Pancreas (tissue), 10 donors: ENCODE results near the gene MDP1. TPM values are rescaled to one million over a fixed set of nuclear protein-coding genes. Genes with fewer than 3 reads are reported as not detected.
"Not testable (repeated sequence)": the region's sequence is repeated elsewhere in the genome, so short reads cannot be mapped to it uniquely, and the experiment has no call there.

Experiments used
- ATAC-seq, 4 donors: fragments of 200-7000 bp; cut with Tn5 transposase; one replicate each; pipeline versions ENCODE4 v1.8.0 to v1.9.1; 2020; ENCODE audit warnings: mild to moderate bottlenecking in 4 of 4, moderate library complexity in 4 of 4
- DNase-seq, 6 donors: peaks; one replicate each; pipeline ENCODE4 v3.0.0-alpha.2; 2020
- FAIRE-seq: peaks from 2 replicates; lab custom pipeline; 2012; peaks lifted over from hg19 to GRCh38; lab: Jason Lieb, UNC
- H3K27ac ChIP-seq, 4 donors: fragments of 200-600 bp; sonication (generic); 1 replicate in 3 of 4; 2 replicates in 1 of 4; pipeline versions ENCODE4 v1.5.0 to v1.8.0; 2020
- H3K27me3 ChIP-seq, 4 donors: fragments of 200-600 bp; one replicate each; pipeline ENCODE4 v1.8.0; 2021
- H3K36me3 ChIP-seq, 3 donors: fragments of 200-600 bp; sonication (generic) in 1 of 3; one replicate each; pipeline versions ENCODE4 v1.5.0 to v1.8.0; 2020 to 2021
- H3K4me1 ChIP-seq, 3 donors: fragments of 200-600 bp; one replicate each; pipeline ENCODE4 v1.8.0; 2021
- H3K4me3 ChIP-seq, 4 donors: fragments of 200-600 bp; sonication (generic) in 2 of 4; one replicate each; pipeline versions ENCODE4 v1.5.0 to v1.8.0; 2020 to 2021
- H3K9me3 ChIP-seq, 4 donors: fragments of 200-600 bp; one replicate each; pipeline ENCODE4 v1.8.0; 2021
- WGBS, 2 donors: extraction: QIAGEN DNeasy Blood & Tissue Kit; methylation state at CpG; one replicate each; pipeline ENCODE4 v1.1.7; 2013; 5-methylcytosine and 5-hydroxymethylcytosine counted together
- intact Hi-C, 3 donors: fragments of 100-400 bp; cut with DNase I; formaldehyde crosslinking; loops; one replicate each; pipeline versions ENCODE4 v1.11.1 to v1.14.2; 2022
- polyA plus RNA-seq, 2 donors: library from polyadenylated mRNA; stranded (reverse); fragments of 200-250 nt; gene quantifications; one replicate each; pipeline ENCODE4 v1.2.3, GENCODE V29; 2013
- total RNA-seq, 6 donors: library from RNA; stranded (reverse); fragmentation: NEBNext Ultra II Directional in 4 of 6; extraction: Animal tissue kit (Norgen Biotek cat#: 25700) in 4 of 6; gene quantifications; one replicate each; pipeline versions ENCODE4 v1.2.1 to v1.2.4, GENCODE V29; 2021 to 2023
- TF ChIP-seq, protein P1 (sequence below), 4 donors: fragments of 200-600 bp; sonication (generic) in 3 of 4; IDR thresholded peaks; one replicate each; pipeline versions ENCODE4 v1.5.0 to v1.8.0; 2021; ENCODE audit warnings: antibody characterized with exemption in 4 of 4
- donor health status: healthy with polysubstance abuse.
- donor health status: DM: no; HTN: no; CAD: no; lungs with moderate emphysema.
- donor health status: DM: no; HTN: no; CAD: no.
- donor health status: control.
- donor health status: control.
- donor health status: Bipolar disorder and iron deficiency.
- donor health status: DM: yes; HTN: yes; CAD: no.
- donor health status: DM: no; HTN: no; CAD: no.
- donor health status: DM: no; HTN: no; CAD: no.
- donor health status: DM: yes; HTN: yes; CAD: no.

The MDP1 gene
- total and polyA plus RNA-seq, 8 donors = 7.8 to 31.7 (median 10.3) TPM

- H3K36me3 ChIP-seq = no peaks in the 10 kb centered on the region
- DNase-seq (no peak), FAIRE-seq (no peak), ATAC-seq (no peak)
- no peaks in the 10 kb centered on the region for H3K9me3 ChIP-seq
- WGBS, 2 donors = 56 to 65% methylated on average over 7 of the region's 7 CpGs
- TF ChIP-seq, protein P1, sequence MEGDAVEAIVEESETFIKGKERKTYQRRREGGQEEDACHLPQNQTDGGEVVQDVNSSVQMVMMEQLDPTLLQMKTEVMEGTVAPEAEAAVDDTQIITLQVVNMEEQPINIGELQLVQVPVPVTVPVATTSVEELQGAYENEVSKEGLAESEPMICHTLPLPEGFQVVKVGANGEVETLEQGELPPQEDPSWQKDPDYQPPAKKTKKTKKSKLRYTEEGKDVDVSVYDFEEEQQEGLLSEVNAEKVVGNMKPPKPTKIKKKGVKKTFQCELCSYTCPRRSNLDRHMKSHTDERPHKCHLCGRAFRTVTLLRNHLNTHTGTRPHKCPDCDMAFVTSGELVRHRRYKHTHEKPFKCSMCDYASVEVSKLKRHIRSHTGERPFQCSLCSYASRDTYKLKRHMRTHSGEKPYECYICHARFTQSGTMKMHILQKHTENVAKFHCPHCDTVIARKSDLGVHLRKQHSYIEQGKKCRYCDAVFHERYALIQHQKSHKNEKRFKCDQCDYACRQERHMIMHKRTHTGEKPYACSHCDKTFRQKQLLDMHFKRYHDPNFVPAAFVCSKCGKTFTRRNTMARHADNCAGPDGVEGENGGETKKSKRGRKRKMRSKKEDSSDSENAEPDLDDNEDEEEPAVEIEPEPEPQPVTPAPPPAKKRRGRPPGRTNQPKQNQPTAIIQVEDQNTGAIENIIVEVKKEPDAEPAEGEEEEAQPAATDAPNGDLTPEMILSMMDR (IDR thresholded peaks at IDR 0.05) = no peak
- H3K27ac ChIP-seq = no peak overlapping the region
- no peaks in the 10 kb centered on the region for H3K27me3 ChIP-seq
- intact Hi-C loops = loop anchor here in 2 of 3 donors (5.0 kb wide), 2 partner anchors 35 to 50 kb away; partner anchors contain the start of genes DHRS1 (in 1 of the 2) and NOP9 (in 1 of the 2)
- H3K4me1 ChIP-seq = no peaks in the 10 kb centered on the region
- no peak overlapping the region for H3K4me3 ChIP-seq
Measured at GRCh38 chr14:24247422-24247821, 31.6 kb upstream of the MDP1 start.

- WGBS, 2 donors = 74 to 89% methylated on average over 3 of the region's 3 CpGs
- intact Hi-C loops = loop anchor here in 2 of 3 donors (5.0 kb wide), 2 partner anchors 36 to 51 kb away; partner anchors contain the start of genes DHRS1 (in 1 of the 2) and NOP9 (in 1 of the 2)
- DNase-seq (peak in 1 of 6 donors; percentile 7), ATAC-seq (no peak), FAIRE-seq (no peak)
- Histone ChIP-seq H3K9me3 (no peaks in the 10 kb centered on the region), H3K4me3 (no peak overlapping the region), H3K27me3 (no peaks in the 10 kb centered on the region), H3K4me1 (no peaks in the 10 kb centered on the region), H3K27ac (no peak overlapping the region), H3K36me3 (no peaks in the 10 kb centered on the region)
- TF ChIP-seq, protein P1 (IDR thresholded peaks at IDR 0.05) = no peak
Measured at GRCh38 chr14:24246765-24247212, 30.9 kb upstream of the MDP1 start.

- not testable (repeated sequence) for H3K27ac ChIP-seq, H3K27me3 ChIP-seq, H3K9me3 ChIP-seq, H3K4me3 ChIP-seq, H3K36me3 ChIP-seq, FAIRE-seq, ATAC-seq
- DNase-seq = peak in 1 of 6 donors; percentile 14
- intact Hi-C loops = loop anchor here in 2 of 3 donors (5.0 kb wide), 2 partner anchors 37 to 52 kb away; partner anchors contain the start of genes DHRS1 (in 1 of the 2) and NOP9 (in 1 of the 2)
- 80 to 89% methylated on average over 11 of the region's 11 CpGs for WGBS, 2 donors
- H3K4me1 ChIP-seq = peaks cover 8 to 14% (median 9%) of the 10 kb centered on the region in 3 donors
Measured at GRCh38 chr14:24245350-24245749, 29.5 kb upstream of the MDP1 start.

DNA sequence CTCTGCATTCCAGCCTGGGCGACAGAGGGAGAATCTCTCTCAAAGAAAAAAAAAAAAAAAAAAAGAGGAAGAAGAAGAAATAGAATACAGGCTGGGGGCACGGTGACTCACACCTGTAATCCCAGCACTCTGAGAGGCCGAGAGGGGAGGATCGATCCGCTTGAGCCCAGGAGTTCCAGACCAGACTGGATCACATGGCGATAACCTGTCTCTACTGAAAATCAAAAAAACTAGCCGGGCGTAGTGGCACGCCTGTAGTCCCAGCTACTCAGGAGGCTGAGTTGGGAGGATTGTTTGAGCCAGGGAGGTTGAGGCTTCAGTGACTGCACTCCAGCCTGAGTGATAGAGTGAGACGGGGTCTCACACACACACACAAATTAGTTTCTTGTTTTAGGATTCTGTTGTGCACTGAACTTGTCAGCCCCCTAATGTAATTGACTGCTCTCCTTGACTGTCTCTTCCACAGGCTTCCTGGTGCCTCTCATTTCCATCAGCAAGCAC, 27.5 kb upstream of the MDP1 start:
- peak overlapping the region; percentile 42 to 79 (median 60) for H3K4me3 ChIP-seq
- 41 to 42% methylated on average over 10 of the region's 10 CpGs for WGBS, 2 donors
- DNase-seq (peak in 1 of 6 donors; percentile 39), FAIRE-seq (no peak), ATAC-seq (peak in 3 of 4 donors; percentile 1 to 10 (median 4))
- TF ChIP-seq, protein P1 (IDR thresholded peaks at IDR 0.05) = no peak
- H3K4me1 ChIP-seq = peaks cover 14 to 27% (median 23%) of the 10 kb centered on the region in 3 donors
- H3K27ac ChIP-seq = peak overlapping the region; percentile 98 to 100 (median 100)
- no peaks in the 10 kb centered on the region for H3K9me3 ChIP-seq
- H3K36me3 ChIP-seq = peaks cover 0 to 17% (median 16%) of the 10 kb centered on the region in 3 donors
- intact Hi-C loops = no loop called here
- H3K27me3 ChIP-seq = no peaks in the 10 kb centered on the region

DNA sequence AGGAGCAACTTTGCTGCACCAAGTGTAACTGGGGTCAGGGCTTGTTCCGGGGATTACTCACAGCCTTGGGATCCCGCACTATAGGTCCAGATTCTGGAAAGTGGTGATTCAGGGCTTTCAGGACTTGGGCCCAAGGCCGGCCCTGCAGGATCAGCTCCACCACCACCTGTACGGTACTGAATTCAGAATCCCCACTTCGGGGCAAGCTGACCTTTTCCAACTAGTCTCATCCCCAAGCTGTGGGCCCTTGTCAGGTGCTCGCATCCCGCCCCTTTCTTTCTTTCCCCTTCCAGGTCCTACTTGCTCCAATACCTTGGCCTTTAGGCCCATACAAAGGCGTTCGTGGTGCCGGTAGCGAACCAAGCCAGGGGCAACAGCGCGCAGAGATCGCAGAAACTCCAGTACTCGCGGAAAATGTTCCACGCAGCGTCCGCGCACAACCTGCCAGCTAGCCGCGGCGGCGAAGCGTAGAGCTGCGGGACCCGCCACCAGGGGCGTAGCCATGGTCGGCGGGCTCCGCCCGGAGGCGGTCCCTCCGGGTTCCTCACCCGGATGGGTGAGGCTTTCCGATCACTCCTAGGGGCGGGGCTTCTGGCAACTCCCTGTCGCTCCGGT, 26.1 kb upstream of the MDP1 start:
- peak; percentile 91 to 95 (median 92) for ATAC-seq
- H3K27ac ChIP-seq = peak overlapping the region; percentile 98 to 100 (median 100)
- TF ChIP-seq, protein P1 (IDR thresholded peaks at IDR 0.05) = peak; percentile 47 to 64 (median 63)
- H3K27me3 ChIP-seq = no peaks in the 10 kb centered on the region
- intact Hi-C loops = no loop called here
- peak overlapping the region; percentile 42 to 79 (median 60) for H3K4me3 ChIP-seq
- H3K36me3 ChIP-seq = peaks cover 3 to 30% (median 16%) of the 10 kb centered on the region in 3 donors
- no peaks in the 10 kb centered on the region for H3K9me3 ChIP-seq
- DNase-seq = peak; percentile 93 to 97 (median 94)
- peaks cover 14 to 27% (median 23%) of the 10 kb centered on the region in 3 donors for H3K4me1 ChIP-seq
- WGBS, 2 donors = 1% methylated on average over 36 to 39 of the region's 39 CpGs
- no peak for FAIRE-seq
